ENCODE data around the gene COPE.
"Not testable (repeated sequence)": the region's sequence is repeated elsewhere in the genome, so short reads cannot be mapped to it uniquely, and the experiment has no call there.

COPE gene

GRCh38 chr19:18910801-18911436, 8.3 kb downstream of the COPE start:
- Histone ChIP-seq H2AFZ (ENCODE audit: low read depth, low read length) (no peak overlapping the region), H3K36me3 (ENCODE audit: insufficient read depth, low read length) (peaks cover 64% of the 10 kb centered on the region), H3K27me3 (ENCODE audit: insufficient read depth, low read length) (no peaks in the 10 kb centered on the region), H3K9me3 (ENCODE audit: low read length) (no peaks in the 10 kb centered on the region), H3K4me1 (ENCODE audit: insufficient read depth, low read length) (no peaks in the 10 kb centered on the region), H3K4me3 (ENCODE audit: low read length) (no peak overlapping the region)

- H2AFZ ChIP-seq (ENCODE audit: low read depth, low read length), result no peak overlapping the region
- no peaks in the 10 kb centered on the region for H3K9me3 ChIP-seq (ENCODE audit: low read length)
- H3K4me3 ChIP-seq (ENCODE audit: low read length), result no peak overlapping the region
- no peaks in the 10 kb centered on the region for H3K4me1 ChIP-seq (ENCODE audit: insufficient read depth, low read length)
- H3K27me3 ChIP-seq (ENCODE audit: insufficient read depth, low read length), result no peaks in the 10 kb centered on the region
- H3K36me3 ChIP-seq (ENCODE audit: insufficient read depth, low read length), result peaks cover 64% of the 10 kb centered on the region
Observed at GRCh38 chr19:18910010-18910409, 9.2 kb downstream of the COPE start.

- H3K9me3 ChIP-seq (ENCODE audit: low read length), result no peaks in the 10 kb centered on the region
- no peaks in the 10 kb centered on the region for H3K27me3 ChIP-seq (ENCODE audit: insufficient read depth, low read length)
- H3K4me3 ChIP-seq (ENCODE audit: low read length), result no peak overlapping the region
- no peak overlapping the region for H2AFZ ChIP-seq (ENCODE audit: low read depth, low read length)
- H3K4me1 ChIP-seq (ENCODE audit: insufficient read depth, low read length), result no peaks in the 10 kb centered on the region
- peaks cover 71% of the 10 kb centered on the region for H3K36me3 ChIP-seq (ENCODE audit: insufficient read depth, low read length)
Observed at GRCh38 chr19:18908917-18909619, 10.1 kb downstream of the COPE start.

GRCh38 chr19:18906605-18907519, 12.3 kb downstream of the COPE start:
- no peaks in the 10 kb centered on the region for H3K27me3 ChIP-seq (ENCODE audit: insufficient read depth, low read length)
- H3K4me3 ChIP-seq (ENCODE audit: low read length), result no peak overlapping the region
- H3K36me3 ChIP-seq (ENCODE audit: insufficient read depth, low read length), result peaks cover 68% of the 10 kb centered on the region
- no peaks in the 10 kb centered on the region for H3K9me3 ChIP-seq (ENCODE audit: low read length)
- H3K4me1 ChIP-seq (ENCODE audit: insufficient read depth, low read length), result no peaks in the 10 kb centered on the region
- H2AFZ ChIP-seq (ENCODE audit: low read depth, low read length), result no peak overlapping the region

GRCh38 chr19:18905513-18906236, 13.5 kb downstream of the COPE start:
- no peak overlapping the region for H3K4me3 ChIP-seq (ENCODE audit: low read length)
- no peaks in the 10 kb centered on the region for H3K9me3 ChIP-seq (ENCODE audit: low read length)
- H3K4me1 ChIP-seq (ENCODE audit: insufficient read depth, low read length), result no peaks in the 10 kb centered on the region
- no peak overlapping the region for H2AFZ ChIP-seq (ENCODE audit: low read depth, low read length)
- peaks cover 66% of the 10 kb centered on the region for H3K36me3 ChIP-seq (ENCODE audit: insufficient read depth, low read length)
- H3K27me3 ChIP-seq (ENCODE audit: insufficient read depth, low read length), result no peaks in the 10 kb centered on the region

GRCh38 chr19:18905058-18905456, 14.1 kb downstream of the COPE start:
- H3K4me1 ChIP-seq (ENCODE audit: insufficient read depth, low read length), result no peaks in the 10 kb centered on the region
- no peaks in the 10 kb centered on the region for H3K27me3 ChIP-seq (ENCODE audit: insufficient read depth, low read length)
- H3K36me3 ChIP-seq (ENCODE audit: insufficient read depth, low read length), result peaks cover 70% of the 10 kb centered on the region
- no peak overlapping the region for H3K4me3 ChIP-seq (ENCODE audit: low read length)
- no peak overlapping the region for H2AFZ ChIP-seq (ENCODE audit: low read depth, low read length)
- no peaks in the 10 kb centered on the region for H3K9me3 ChIP-seq (ENCODE audit: low read length)

- Histone ChIP-seq H3K27me3 (ENCODE audit: insufficient read depth, low read length) (no peaks in the 10 kb centered on the region), H3K4me1 (ENCODE audit: insufficient read depth, low read length) (no peaks in the 10 kb centered on the region), H2AFZ (ENCODE audit: low read depth, low read length) (no peak overlapping the region), H3K36me3 (ENCODE audit: insufficient read depth, low read length) (peaks cover 72% of the 10 kb centered on the region), H3K9me3 (ENCODE audit: low read length) (no peaks in the 10 kb centered on the region), H3K4me3 (ENCODE audit: low read length) (no peak overlapping the region)
Observed at GRCh38 chr19:18904334-18905057, 14.7 kb downstream of the COPE start.

GRCh38 chr19:18903156-18904037, 15.8 kb downstream of the COPE start:
- Histone ChIP-seq H3K9me3 (ENCODE audit: low read length) (no peaks in the 10 kb centered on the region), H3K4me3 (ENCODE audit: low read length) (no peak overlapping the region), H3K27me3 (ENCODE audit: insufficient read depth, low read length) (no peaks in the 10 kb centered on the region), H3K4me1 (ENCODE audit: insufficient read depth, low read length) (no peaks in the 10 kb centered on the region), H3K36me3 (ENCODE audit: insufficient read depth, low read length) (peaks cover 70% of the 10 kb centered on the region), H2AFZ (ENCODE audit: low read depth, low read length) (no peak overlapping the region)

- peaks cover 63% of the 10 kb centered on the region for H3K36me3 ChIP-seq (ENCODE audit: insufficient read depth, low read length)
- not testable (repeated sequence) for H3K4me1 ChIP-seq (ENCODE audit: insufficient read depth, low read length); H3K27me3 ChIP-seq (ENCODE audit: insufficient read depth, low read length); H2AFZ ChIP-seq (ENCODE audit: low read depth, low read length); H3K4me3 ChIP-seq (ENCODE audit: low read length); H3K9me3 ChIP-seq (ENCODE audit: low read length)
Observed at GRCh38 chr19:18902519-18902918, 16.7 kb downstream of the COPE start.

- no peak overlapping the region for H2AFZ ChIP-seq (ENCODE audit: low read depth, low read length)
- no peaks in the 10 kb centered on the region for H3K9me3 ChIP-seq (ENCODE audit: low read length)
- H3K4me3 ChIP-seq (ENCODE audit: low read length), result no peak overlapping the region
- no peaks in the 10 kb centered on the region for H3K27me3 ChIP-seq (ENCODE audit: insufficient read depth, low read length)
- H3K4me1 ChIP-seq (ENCODE audit: insufficient read depth, low read length), result no peaks in the 10 kb centered on the region
- peaks cover 53% of the 10 kb centered on the region for H3K36me3 ChIP-seq (ENCODE audit: insufficient read depth, low read length)
Observed at GRCh38 chr19:18901491-18901890, 17.7 kb downstream of the COPE start.

GRCh38 chr19:18900700-18901481, 18.3 kb downstream of the COPE start:
- H3K4me1 ChIP-seq (ENCODE audit: insufficient read depth, low read length), result no peaks in the 10 kb centered on the region

More at GRCh38 chr19:18900700-18901481, 18.3 kb downstream of the COPE start:
- Histone ChIP-seq H2AFZ (ENCODE audit: low read depth, low read length) (no peak overlapping the region), H3K9me3 (ENCODE audit: low read length) (no peaks in the 10 kb centered on the region), H3K4me3 (ENCODE audit: low read length) (no peak overlapping the region), H3K36me3 (ENCODE audit: insufficient read depth, low read length) (peaks cover 49% of the 10 kb centered on the region), H3K27me3 (ENCODE audit: insufficient read depth, low read length) (no peaks in the 10 kb centered on the region)
